Fibroblast of lung (primary cell): Measurements from ENCODE around the gene CIC. TPM values are rescaled to one million over a fixed set of nuclear protein-coding genes. Genes with fewer than 3 reads are reported as not detected.

Source experiments
- DNase-seq, 2 donors: peaks; one replicate each; pipeline versions ENCODE4 v3.0.0 to v3.0.0-alpha.2; 2010; ENCODE audit warnings: low read depth in 2 of 2
- H2AFZ ChIP-seq: 2 replicates; pipeline ENCODE4 v1.5.1; 2012; ENCODE audit warnings: low read length, control low read depth, inconsistent platforms
- H3K27ac ChIP-seq: 2 replicates; pipeline ENCODE4 v1.5.1; 2011; ENCODE audit warnings: low read length, control low read depth; ENCODE audit not compliant: insufficient read depth
- H3K27me3 ChIP-seq: 2 replicates; pipeline ENCODE4 v1.5.1; 2011; ENCODE audit warnings: mild to moderate bottlenecking, low read length; ENCODE audit not compliant: control insufficient read depth, insufficient read depth
- H3K36me3 ChIP-seq: 2 replicates; pipeline ENCODE4 v1.5.1; 2011; ENCODE audit warnings: low read length; ENCODE audit not compliant: control insufficient read depth, insufficient read depth
- H3K4me1 ChIP-seq: 2 replicates; pipeline ENCODE4 v1.5.1; 2011; ENCODE audit warnings: low read length; ENCODE audit not compliant: control insufficient read depth, insufficient read depth; ENCODE audit errors: extremely low read depth
- H3K4me2 ChIP-seq: 2 replicates; pipeline ENCODE4 v1.5.1; 2011; ENCODE audit warnings: low read length, control low read depth; ENCODE audit not compliant: insufficient read depth; ENCODE audit errors: extremely low read depth
- H3K4me3 ChIP-seq, 4 experiments: fragments of 200-600 bp in 1 of 4; sonication (generic) in 1 of 4; replicated peaks in 1 of 4; 2 replicates each; pipeline ENCODE4 v1.5.1; 2011 to 2016; ENCODE audit warnings: low read length in 4 of 4, low read depth in 3 of 4, mild to moderate bottlenecking in 3 of 4, control low read depth in 2 of 4, inconsistent platforms in 1 of 4, mixed read lengths in 1 of 4; ENCODE audit not compliant: insufficient read depth in 1 of 4; ENCODE audit errors: control extremely low read depth in 1 of 4
- H3K79me2 ChIP-seq: 2 replicates; pipeline ENCODE4 v1.5.1; 2012; ENCODE audit warnings: mild to moderate bottlenecking, low read length, inconsistent platforms; ENCODE audit not compliant: control insufficient read depth, insufficient read depth
- H3K9ac ChIP-seq: 2 replicates; pipeline ENCODE4 v1.5.1; 2011; ENCODE audit warnings: mild to moderate bottlenecking, low read length, control low read depth; ENCODE audit not compliant: insufficient read depth
- H3K9me3 ChIP-seq: 2 replicates; pipeline ENCODE4 v1.5.1; 2012; ENCODE audit warnings: low read depth, low read length; ENCODE audit not compliant: control insufficient read depth, insufficient read depth
- H4K20me1 ChIP-seq: 2 replicates; pipeline ENCODE4 v1.5.1; 2011; ENCODE audit warnings: low read length; ENCODE audit not compliant: control insufficient read depth, insufficient read depth; ENCODE audit errors: extremely low read depth
- CTCF ChIP-seq, 2 donors: IDR thresholded peaks in 1 of 2; conservative IDR thresholded peaks in 1 of 2; 1 replicate in 1 of 2; 2 replicates in 1 of 2; pipeline ENCODE4 v1.5.1; 2011 to 2012; ENCODE audit warnings: low read length in 2 of 2, control low read depth in 1 of 2, inconsistent platforms in 1 of 2, low read depth in 1 of 2, mild to moderate bottlenecking in 1 of 2
- EZH2 ChIP-seq: IDR thresholded peaks from 2 replicates; pipeline ENCODE4 v1.5.1; 2012; ENCODE audit warnings: low read length, control low read depth, mild to moderate bottlenecking; ENCODE audit errors: missing control alignments
- polyA plus RNA-seq, 2 donors: library from polyadenylated mRNA; depleted of rRNA in 1 of 2; stranded (reverse) in 1 of 2; unstranded in 1 of 2; fragments of >200 nt; gene quantifications; 2 replicates each; pipeline ENCODE4 v1.2.1, GENCODE V29; 2011 to 2012; ENCODE audit warnings: missing spikeins in 1 of 2
- total RNA-seq: library from RNA; depleted of rRNA; stranded (reverse); fragments of >200 nt; gene quantifications from 2 replicates; pipeline ENCODE4 v1.2.1, GENCODE V29; 2014

The CIC gene
- total and polyA plus RNA-seq, 2 donors (not counting 1 experiment from before 2014, with no cell fraction given): 8.5 to 23.6 TPM

GRCh38 chr19:42277821-42278451, 8.9 kb downstream of the CIC start:
- Histone ChIP-seq H3K9ac (no peak overlapping the region), H3K27me3 (no peaks in the 10 kb centered on the region), H3K4me3 (peak overlapping the region in 1 of 4 experiments; percentile 27), H3K4me1 (peaks cover 28% of the 10 kb centered on the region), H3K36me3 (peaks cover 15% of the 10 kb centered on the region), H3K9me3 (no peaks in the 10 kb centered on the region), H2AFZ (no peak overlapping the region), H3K27ac (no peak overlapping the region), H3K79me2 (peaks cover 44% of the 10 kb centered on the region), H3K4me2 (peak overlapping the region; percentile 38), H4K20me1 (no peaks in the 10 kb centered on the region)
- peak in 1 of 2 donors; percentile 30 for DNase-seq
- TF ChIP-seq CTCF (conservative IDR thresholded peaks at IDR 0.05 in 1 of 2, IDR thresholded peaks at IDR 0.05 in 1 of 2; ENCODE audit: low read depth in 1 of 2, low read length in 2 of 2) (no peak), EZH2 (no peak)

GRCh38 chr19:42278452-42279154, 9.6 kb downstream of the CIC start:
- Histone ChIP-seq H3K4me3 (peak overlapping the region in 1 of 4 experiments; percentile 27), H3K4me2 (peak overlapping the region; percentile 38), H3K36me3 (peaks cover 9% of the 10 kb centered on the region), H3K27ac (no peak overlapping the region), H4K20me1 (no peaks in the 10 kb centered on the region), H3K9me3 (no peaks in the 10 kb centered on the region), H3K27me3 (no peaks in the 10 kb centered on the region), H3K9ac (no peak overlapping the region), H2AFZ (no peak overlapping the region), H3K79me2 (peaks cover 43% of the 10 kb centered on the region), H3K4me1 (peaks cover 35% of the 10 kb centered on the region)
- TF ChIP-seq CTCF (conservative IDR thresholded peaks at IDR 0.05 in 1 of 2, IDR thresholded peaks at IDR 0.05 in 1 of 2; ENCODE audit: low read depth in 1 of 2, low read length in 2 of 2) (no peak), EZH2 (no peak)
- DNase-seq: no peak

GRCh38 chr19:42279155-42279901, 10.3 kb downstream of the CIC start:
- DNase-seq: no peak
- Histone ChIP-seq H4K20me1 (no peaks in the 10 kb centered on the region), H3K27me3 (no peaks in the 10 kb centered on the region), H2AFZ (no peak overlapping the region), H3K4me3 (peak overlapping the region; percentile 55 to 76 (median 64)), H3K4me2 (peak overlapping the region; percentile 55), H3K27ac (peak overlapping the region; percentile 91), H3K36me3 (peaks cover 5% of the 10 kb centered on the region), H3K9ac (peak overlapping the region; percentile 34), H3K9me3 (no peaks in the 10 kb centered on the region), H3K4me1 (peaks cover 35% of the 10 kb centered on the region), H3K79me2 (peaks cover 37% of the 10 kb centered on the region)
- TF ChIP-seq EZH2 (no peak), CTCF (conservative IDR thresholded peaks at IDR 0.05 in 1 of 2, IDR thresholded peaks at IDR 0.05 in 1 of 2; ENCODE audit: low read depth in 1 of 2, low read length in 2 of 2) (no peak)
